Right atrium auricular region (tissue), 2 donors: ENCODE measurements around the gene IP6K2. TPM values are rescaled to one million over a fixed set of nuclear protein-coding genes. Genes with fewer than 3 reads are reported as not detected.
A peak's percentile ranks its signal among the peaks of the same experiment; 100 is the strongest.

Experiments used
- DNase-seq: peaks from one replicate; pipeline ENCODE4 v3.0.0-alpha.2; 2019; ENCODE audit warnings: low spot score
- H3K27ac ChIP-seq, 2 donors: fragments of 200-600 bp; sonication (generic); 1 replicate in 1 of 2; 2 replicates in 1 of 2; pipeline ENCODE4 v1.5.1; 2016 to 2019
- H3K27me3 ChIP-seq, 2 donors: fragments of 200-600 bp; sonication (generic); one replicate each; pipeline versions ENCODE4 v1.5.1 to v1.6.0; 2017 to 2019
- H3K36me3 ChIP-seq: fragments of 200-600 bp; sonication (generic); one replicate; pipeline ENCODE4 v1.5.1; 2016
- H3K4me1 ChIP-seq, 2 donors: fragments of 200-600 bp; sonication (generic); one replicate each; pipeline versions ENCODE4 v1.5.1 to v1.6.0; 2017 to 2019
- H3K4me3 ChIP-seq, 2 donors: fragments of 200-600 bp; sonication (generic); 1 replicate in 1 of 2; 2 replicates in 1 of 2; pipeline ENCODE4 v1.5.1; 2017 to 2019; ENCODE audit warnings: mild to moderate bottlenecking in 1 of 2, moderate library complexity in 1 of 2
- H3K9me3 ChIP-seq, 2 donors: fragments of 200-600 bp; sonication (generic); one replicate each; pipeline ENCODE4 v1.5.1; 2019
- total RNA-seq, 2 donors: library from RNA; depleted of rRNA; stranded (reverse); fragments of >200 nt; gene quantifications; one replicate each; pipeline ENCODE4 v1.1.0, GENCODE V29; 2016
- TF ChIP-seq, protein P1 (sequence below), 2 donors: fragments of 200-600 bp; sonication (generic); IDR thresholded peaks; one replicate each; pipeline ENCODE4 v1.5.1; 2019; ENCODE audit warnings: antibody characterized with exemption in 2 of 2

Gene IP6K2
- total RNA-seq, 2 donors from 2014 or later = 35.7 to 39.6 TPM

DNA sequence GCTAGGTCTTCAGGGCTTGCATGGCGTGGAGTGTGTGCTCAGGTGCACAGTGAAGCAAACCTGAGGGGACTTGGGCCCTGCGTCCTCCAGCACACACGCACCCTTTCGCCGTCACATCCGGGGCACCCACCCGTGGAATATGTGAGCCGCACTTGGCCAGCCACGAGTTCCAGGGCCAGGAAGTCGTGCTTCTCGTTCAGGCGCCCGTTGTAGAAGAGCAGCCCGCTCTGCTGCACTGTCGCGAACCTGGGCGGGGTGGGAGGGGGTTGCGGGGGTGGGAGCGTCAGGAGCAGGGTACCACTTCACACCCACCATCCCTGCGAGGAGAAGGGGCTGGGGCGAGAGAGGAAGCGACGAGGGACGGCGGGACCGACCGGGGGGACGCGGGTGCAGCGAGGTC, 61.4 kb downstream of the IP6K2 start:
- TF ChIP-seq, protein P1, sequence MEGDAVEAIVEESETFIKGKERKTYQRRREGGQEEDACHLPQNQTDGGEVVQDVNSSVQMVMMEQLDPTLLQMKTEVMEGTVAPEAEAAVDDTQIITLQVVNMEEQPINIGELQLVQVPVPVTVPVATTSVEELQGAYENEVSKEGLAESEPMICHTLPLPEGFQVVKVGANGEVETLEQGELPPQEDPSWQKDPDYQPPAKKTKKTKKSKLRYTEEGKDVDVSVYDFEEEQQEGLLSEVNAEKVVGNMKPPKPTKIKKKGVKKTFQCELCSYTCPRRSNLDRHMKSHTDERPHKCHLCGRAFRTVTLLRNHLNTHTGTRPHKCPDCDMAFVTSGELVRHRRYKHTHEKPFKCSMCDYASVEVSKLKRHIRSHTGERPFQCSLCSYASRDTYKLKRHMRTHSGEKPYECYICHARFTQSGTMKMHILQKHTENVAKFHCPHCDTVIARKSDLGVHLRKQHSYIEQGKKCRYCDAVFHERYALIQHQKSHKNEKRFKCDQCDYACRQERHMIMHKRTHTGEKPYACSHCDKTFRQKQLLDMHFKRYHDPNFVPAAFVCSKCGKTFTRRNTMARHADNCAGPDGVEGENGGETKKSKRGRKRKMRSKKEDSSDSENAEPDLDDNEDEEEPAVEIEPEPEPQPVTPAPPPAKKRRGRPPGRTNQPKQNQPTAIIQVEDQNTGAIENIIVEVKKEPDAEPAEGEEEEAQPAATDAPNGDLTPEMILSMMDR (IDR thresholded peaks at IDR 0.05) = no peak
- Histone ChIP-seq H3K27ac (peak overlapping the region; percentile 68 to 70), H3K9me3 (no peaks in the 10 kb centered on the region), H3K4me3 (peak overlapping the region; percentile 46 to 69), H3K4me1 (peaks cover 0 to 20% of the 10 kb centered on the region in 2 donors), H3K36me3 (no peaks in the 10 kb centered on the region), H3K27me3 (no peaks in the 10 kb centered on the region)
- no peak for DNase-seq

DNA sequence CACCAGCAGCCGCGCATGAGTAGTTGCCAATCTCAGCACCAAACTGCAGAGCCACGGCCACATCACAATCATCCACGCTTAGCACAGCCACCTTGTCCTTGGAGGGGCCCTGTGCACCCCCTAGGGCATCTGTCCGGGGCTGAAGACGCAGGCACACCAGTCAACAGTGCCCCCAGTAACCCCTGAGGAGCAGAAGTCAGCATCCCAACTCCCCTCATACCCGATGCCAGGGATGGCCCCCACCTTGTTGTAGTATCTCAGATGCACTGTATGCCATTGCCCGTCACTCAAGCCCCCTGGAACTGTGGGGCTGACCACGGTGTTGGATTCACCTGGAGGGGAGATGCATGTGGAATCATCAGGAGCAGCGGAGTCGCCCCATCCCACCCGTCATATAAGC, 62.0 kb downstream of the IP6K2 start:
- peaks cover 0 to 20% of the 10 kb centered on the region in 2 donors for H3K4me1 ChIP-seq
- DNase-seq = no peak
- no peaks in the 10 kb centered on the region for H3K36me3 ChIP-seq
- H3K27me3 ChIP-seq = no peaks in the 10 kb centered on the region
- no peaks in the 10 kb centered on the region for H3K9me3 ChIP-seq
- H3K27ac ChIP-seq = no peak overlapping the region
- H3K4me3 ChIP-seq = no peak overlapping the region
- TF ChIP-seq, protein P1 (IDR thresholded peaks at IDR 0.05) = no peak

- Histone ChIP-seq H3K9me3 (no peaks in the 10 kb centered on the region), H3K4me1 (peaks cover 0 to 20% of the 10 kb centered on the region in 2 donors), H3K27me3 (no peaks in the 10 kb centered on the region), H3K36me3 (no peaks in the 10 kb centered on the region), H3K4me3 (no peak overlapping the region), H3K27ac (no peak overlapping the region)
- no peak for DNase-seq
- TF ChIP-seq, protein P1 (IDR thresholded peaks at IDR 0.05) = no peak
Observed at GRCh38 chr3:48652923-48653715, 63.9 kb downstream of the IP6K2 start.

DNA sequence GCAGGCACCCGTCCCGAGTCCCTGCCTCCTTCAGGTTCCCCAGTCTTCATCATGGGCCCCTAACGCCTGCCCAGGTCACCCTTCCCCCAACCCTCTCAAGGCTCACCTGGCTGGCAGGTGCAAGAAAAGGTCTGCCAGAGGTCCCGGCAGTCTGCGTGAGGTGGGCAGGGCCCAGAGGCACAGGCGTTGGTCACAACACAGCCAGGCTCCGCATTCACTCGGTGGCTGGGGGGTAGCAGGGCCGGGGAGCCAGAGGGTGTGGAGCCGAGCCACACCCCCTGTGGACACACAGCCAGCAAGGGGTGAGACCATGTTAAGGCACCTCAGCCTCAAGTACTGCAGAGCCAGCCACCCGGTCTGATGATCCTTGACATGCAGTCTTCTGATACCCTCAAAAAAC, 65.2 kb downstream of the IP6K2 start:
- TF ChIP-seq, protein P1 (IDR thresholded peaks at IDR 0.05) = no peak
- DNase-seq = no peak
- no peaks in the 10 kb centered on the region for H3K27me3 ChIP-seq

GRCh38 chr3:48650723-48651122, 66.3 kb downstream of the IP6K2 start:
- no peak for DNase-seq
- H3K36me3 ChIP-seq = no peaks in the 10 kb centered on the region
- no peak overlapping the region for H3K4me3 ChIP-seq
- no peaks in the 10 kb centered on the region for H3K27me3 ChIP-seq
- no peaks in the 10 kb centered on the region for H3K9me3 ChIP-seq
- H3K27ac ChIP-seq = no peak overlapping the region
- TF ChIP-seq, protein P1 (IDR thresholded peaks at IDR 0.05) = no peak
- peaks cover 0 to 5% of the 10 kb centered on the region in 2 donors for H3K4me1 ChIP-seq

More for the DNA sequence above, 65.2 kb downstream of the IP6K2 start:
- Histone ChIP-seq H3K27ac (no peak overlapping the region), H3K4me1 (peaks cover 0 to 15% of the 10 kb centered on the region in 2 donors), H3K9me3 (no peaks in the 10 kb centered on the region), H3K36me3 (no peaks in the 10 kb centered on the region), H3K4me3 (no peak overlapping the region)
